IMR-90 (cell line): ENCODE results near the gene CDK5RAP2. TPM values are rescaled to one million over a fixed set of nuclear protein-coding genes. Genes with fewer than 3 reads are reported as not detected.
A peak's percentile ranks its signal among the peaks of the same experiment; 100 is the strongest.

Experiments used
- ATAC-seq: fragments of 200-7000 bp; cut with Tn5 transposase; 2 replicates; pipeline ENCODE4 v1.9.1; 2020; ENCODE audit warnings: low read depth, mild to moderate bottlenecking, moderate library complexity
- BruUV-seq: library from RNA; stranded (reverse); fragments of 400-500 nt; replicated peaks from 2 replicates; lab custom pipeline; 2021; lab: Mats Ljungman, UMichigan
- CTCF ChIA-PET: fragments of 300-600 bp; formaldehyde crosslinking; extraction: SDS; loops from one replicate; lab custom pipeline; 2021; ENCODE audit warnings: antibody characterized with exemption; lab: Yijun Ruan, JAX
- POLR2A ChIA-PET: fragments of 300-600 bp; sonication (Branson Sonifier 250); formaldehyde crosslinking; loops from one replicate; lab custom pipeline; 2022; ENCODE audit warnings: antibody characterized with exemption; ENCODE audit not compliant: unreplicated experiment; lab: Charles Lee
- DNase-seq: peaks from one replicate; pipeline ENCODE4 v3.0.0; 2013
- H2AFZ ChIP-seq: replicated peaks from 2 replicates; pipeline ENCODE3; 2013; ENCODE audit warnings: low read length, mild to moderate bottlenecking; ENCODE audit not compliant: poor library complexity
- H2AK5ac ChIP-seq: 2 replicates; pipeline ENCODE4 v1.6.1; 2013; ENCODE audit warnings: low read depth, low read length, inconsistent platforms
- H2AK9ac ChIP-seq: replicated peaks from 2 replicates; pipeline ENCODE3; 2013; ENCODE audit warnings: mild to moderate bottlenecking, low read depth, low read length, moderate library complexity; ENCODE audit not compliant: poor library complexity
- H2BK120ac ChIP-seq: 2 replicates; pipeline ENCODE4 v1.6.1; 2013; ENCODE audit warnings: low read depth, low read length, inconsistent platforms
- H2BK15ac ChIP-seq: 3 replicates; pipeline ENCODE4 v1.6.1; 2013; ENCODE audit warnings: low read depth, low read length, inconsistent platforms
- H2BK20ac ChIP-seq: 2 replicates; pipeline ENCODE4 v1.6.1; 2013; ENCODE audit warnings: low read depth, mild to moderate bottlenecking, inconsistent platforms, low read length, moderate library complexity
- H2BK5ac ChIP-seq: 2 replicates; pipeline ENCODE4 v1.6.1; 2013; ENCODE audit warnings: mild to moderate bottlenecking, low read depth, low read length, inconsistent platforms; ENCODE audit not compliant: poor library complexity, severe bottlenecking
- H3K14ac ChIP-seq: replicated peaks from 2 replicates; pipeline ENCODE4 v1.6.1; 2013; ENCODE audit warnings: low read depth, low read length, inconsistent platforms
- H3K18ac ChIP-seq: 2 replicates; pipeline ENCODE4 v1.6.1; 2013; ENCODE audit warnings: low read depth, low read length, control low read depth
- H3K23ac ChIP-seq: 2 replicates; pipeline ENCODE4 v1.6.1; 2013; ENCODE audit warnings: low read depth, low read length, inconsistent platforms
- H3K27ac ChIP-seq: 2 replicates; pipeline ENCODE4 v1.5.1; 2013; ENCODE audit warnings: mild to moderate bottlenecking, control low read depth, low read length; ENCODE audit not compliant: insufficient read depth
- H3K27me3 ChIP-seq: 2 replicates; pipeline ENCODE4 v1.6.1; 2013; ENCODE audit warnings: low read length; ENCODE audit not compliant: control insufficient read depth, insufficient read depth
- H3K36me3 ChIP-seq: 2 replicates; pipeline ENCODE4 v1.6.1; 2013; ENCODE audit warnings: low read length, mixed read lengths; ENCODE audit not compliant: control insufficient read depth, insufficient read depth
- H3K4ac ChIP-seq: 2 replicates; pipeline ENCODE4 v1.6.1; 2013; ENCODE audit warnings: low read depth, low read length, inconsistent platforms
- H3K4me1 ChIP-seq: 2 replicates; pipeline ENCODE4 v1.6.1; 2013; ENCODE audit warnings: low read length, mixed read lengths; ENCODE audit not compliant: control insufficient read depth, insufficient read depth
- H3K4me2 ChIP-seq: 2 replicates; pipeline ENCODE4 v1.6.1; 2013; ENCODE audit warnings: low read depth, mild to moderate bottlenecking, control low read depth, low read length, moderate library complexity
- H3K4me3 ChIP-seq: 2 replicates; pipeline ENCODE4 v1.5.1; 2013; ENCODE audit warnings: low read depth, mild to moderate bottlenecking, control low read depth, low read length, moderate library complexity; ENCODE audit not compliant: insufficient read depth
- H3K56ac ChIP-seq: 2 replicates; pipeline ENCODE4 v1.6.1; 2013; ENCODE audit warnings: low read length, inconsistent platforms; ENCODE audit not compliant: insufficient read depth; ENCODE audit errors: extremely low read depth
- H3K79me1 ChIP-seq, 2 experiments: 2 replicates each; pipeline ENCODE4 v1.6.1; 2013; ENCODE audit warnings: low read length in 2 of 2, inconsistent platforms in 1 of 2, low read depth in 1 of 2
- H3K9ac ChIP-seq: 2 replicates; pipeline ENCODE4 v1.6.1; 2013; ENCODE audit warnings: low read depth, low read length, control low read depth
- H3K9me1 ChIP-seq: 2 replicates; pipeline ENCODE4 v1.6.1; 2013; ENCODE audit warnings: low read length, inconsistent platforms; ENCODE audit not compliant: insufficient read depth
- H3K9me3 ChIP-seq: 2 replicates; pipeline ENCODE4 v1.6.1; 2013; ENCODE audit warnings: low read length; ENCODE audit not compliant: control insufficient read depth, insufficient read depth
- H4K20me1 ChIP-seq: 2 replicates; pipeline ENCODE4 v1.6.1; 2013; ENCODE audit warnings: low read length, inconsistent platforms; ENCODE audit not compliant: insufficient read depth
- H4K5ac ChIP-seq: 2 replicates; pipeline ENCODE4 v1.6.1; 2013; ENCODE audit warnings: mild to moderate bottlenecking, low read depth, low read length, control low read depth
- H4K8ac ChIP-seq, 2 experiments: 2 replicates each; pipeline ENCODE4 v1.6.1; 2013; ENCODE audit warnings: low read depth in 2 of 2, low read length in 2 of 2, control low read depth in 1 of 2, inconsistent platforms in 1 of 2
- H4K91ac ChIP-seq: 2 replicates; pipeline ENCODE4 v1.6.1; 2013; ENCODE audit warnings: low read depth, low read length, inconsistent platforms; ENCODE audit not compliant: insufficient read depth
- BHLHE40 ChIP-seq: fragments of 150-350 bp; IDR thresholded peaks from 2 replicates; pipeline ENCODE4 v1.6.1; 2016; ENCODE audit warnings: mild to moderate bottlenecking, low read depth, low read length
- NFE2L2 ChIP-seq: fragments of 150-350 bp; IDR thresholded peaks from 2 replicates; pipeline ENCODE4 v1.6.1; 2016; ENCODE audit warnings: low read depth, mild to moderate bottlenecking, low read length
- POLR2A ChIP-seq: IDR thresholded peaks from 2 replicates; pipeline ENCODE4 v1.6.1; 2012; ENCODE audit warnings: mild to moderate bottlenecking, low read depth, low read length
- RAD21 ChIP-seq: IDR thresholded peaks from 2 replicates; pipeline ENCODE4 v1.6.1; 2012; ENCODE audit warnings: low read length, improper control_type of control experiment
- RCOR1 ChIP-seq: IDR thresholded peaks from 2 replicates; pipeline ENCODE4 v1.6.1; 2012; ENCODE audit warnings: mild to moderate bottlenecking, low read length, improper control_type of control experiment; ENCODE audit not compliant: insufficient replicate concordance
- RFX5 ChIP-seq: IDR thresholded peaks from 2 replicates; pipeline ENCODE4 v1.8.0; 2012; ENCODE audit warnings: low read depth, mild to moderate bottlenecking, low read length, moderate library complexity
- SMC3 ChIP-seq: fragments of 150-350 bp; IDR thresholded peaks from 2 replicates; pipeline ENCODE4 v1.6.1; 2016; ENCODE audit warnings: low read depth, mild to moderate bottlenecking, antibody characterized with exemption, low read length, moderate library complexity
- WGBS, 2 experiments: methylation state at CpG; one replicate each; pipeline versions ENCODE4 v1.1.5 to v1.1.7; 2013; ENCODE audit warnings: missing lambda C conversion rate in 2 of 2; ENCODE audit not compliant: insufficient read length in 1 of 2; ENCODE audit errors: extremely low coverage in 2 of 2; 5-methylcytosine and 5-hydroxymethylcytosine counted together
- dilution Hi-C: fragments of 300-500 bp; cut with HindIII; formaldehyde crosslinking; loops from one replicate; pipeline ENCODE4 v1.14.3; 2018; ENCODE audit warnings: low sequenced_read_pairs; ENCODE audit not compliant: unreplicated experiment
- in situ Hi-C: fragments of 300-500 bp; cut with MboI; formaldehyde crosslinking; loops from 3 replicates; pipeline ENCODE4 v1.14.3; 2019; ENCODE audit warnings: low sequenced_read_pairs, inconsistent platforms, mixed read lengths
- intact Hi-C: fragments of 100-400 bp; cut with micrococcal nuclease; formaldehyde crosslinking; loops from 2 replicates; pipeline ENCODE4 v1.10.0; 2022
- polyA plus RNA-seq, 3 experiments: library from polyadenylated mRNA; depleted of rRNA; stranded (reverse); fragments of >200 nt; gene quantifications; 2 replicates each; pipeline ENCODE4 v1.2.3, GENCODE V29; 2012; ENCODE audit warnings: low replicate concordance in 1 of 3
- total RNA-seq: library from RNA; depleted of rRNA; stranded (reverse); fragments of >200 nt; gene quantifications from 2 replicates; pipeline ENCODE4 v1.2.3, GENCODE V29; 2012
- TF ChIP-seq, protein P1 (sequence below): fragments of 150-350 bp; IDR thresholded peaks from 2 replicates; pipeline ENCODE4 v1.6.1; 2016; ENCODE audit warnings: low read depth, mild to moderate bottlenecking, low read length, moderate library complexity, borderline replicate concordance
- TF ChIP-seq, protein P2 (sequence below): fragments of 150-350 bp; IDR thresholded peaks from 2 replicates; pipeline ENCODE4 v1.6.1; 2017; ENCODE audit warnings: mild to moderate bottlenecking, antibody characterized with exemption, low read length, low read depth
- TF ChIP-seq, protein P3 (sequence below): conservative IDR thresholded peaks from 2 replicates; pipeline ENCODE4 v1.5.1; 2012; ENCODE audit warnings: mild to moderate bottlenecking, low read depth, low read length, improper control_type of control experiment

The CDK5RAP2 gene
- total and polyA plus RNA-seq, 2 of the 4 experiments (the other 2 are of a cell fraction): 29.5 to 31.7 TPM

DNA sequence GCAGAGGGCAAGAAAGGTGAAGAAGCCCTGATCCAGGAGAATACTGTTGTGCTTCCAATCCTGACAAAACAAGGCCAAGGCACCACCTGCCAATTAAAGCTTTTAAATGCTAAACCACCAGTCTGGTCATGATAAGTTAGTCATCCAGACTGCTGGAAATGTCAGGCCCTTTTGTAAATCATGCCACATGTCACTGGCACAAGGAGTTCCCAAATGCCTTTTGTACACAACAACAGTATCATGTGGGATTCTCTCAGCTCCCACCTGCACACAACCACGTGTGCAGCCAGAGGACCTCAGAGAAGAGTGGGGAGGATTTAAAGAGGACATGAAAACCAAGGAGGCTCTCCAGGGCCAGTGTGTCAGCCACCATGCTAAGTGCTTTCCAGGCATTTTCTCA lies 99.3 kb downstream of the CDK5RAP2 start:
- Histone ChIP-seq H3K79me1 (peaks cover 4 to 15% of the 10 kb centered on the region in 2 experiments; a peak in 1 of 4 replicates), H2BK5ac (no peak overlapping the region), H3K36me3 (peaks cover 1% of the 10 kb centered on the region; the same call in 1 of the 2 replicates), H4K8ac (no peak overlapping the region), H3K9me3 (no peaks in the 10 kb centered on the region), H2BK15ac (no peak overlapping the region), H4K20me1 (no peaks in the 10 kb centered on the region; the same call in 1 of the 2 replicates), H3K18ac (no peak overlapping the region), H2BK20ac (no peak overlapping the region), H2AFZ (no peak overlapping the region), H3K23ac (no peak overlapping the region), H3K9me1 (peaks cover 6% of the 10 kb centered on the region), H3K4me3 (no peak overlapping the region), H3K9ac (no peak overlapping the region), H3K56ac (no peak overlapping the region), H3K27me3 (no peaks in the 10 kb centered on the region), H3K14ac (0 out of 2 replicates have a peak overlapping the region, but pooled peaks have one; percentile 26), H3K27ac (no peak overlapping the region), H3K4me2 (no peak overlapping the region), H2AK5ac (no peak overlapping the region), H2BK120ac (no peak overlapping the region), H3K4ac (no peak overlapping the region), H2AK9ac (no peak overlapping the region), H4K5ac (no peak overlapping the region), H4K91ac (no peak overlapping the region), H3K4me1 (peaks cover 6% of the 10 kb centered on the region)
- ATAC-seq: no peak
- ChIA-PET CTCF (no interaction called here), POLR2A (no interaction called here)
- BruUV-seq: no TSS peak
- dilution Hi-C loops (no loop called here), intact Hi-C loops (no loop called here), in situ Hi-C loops (no loop called here)
- TF ChIP-seq, protein P1, sequence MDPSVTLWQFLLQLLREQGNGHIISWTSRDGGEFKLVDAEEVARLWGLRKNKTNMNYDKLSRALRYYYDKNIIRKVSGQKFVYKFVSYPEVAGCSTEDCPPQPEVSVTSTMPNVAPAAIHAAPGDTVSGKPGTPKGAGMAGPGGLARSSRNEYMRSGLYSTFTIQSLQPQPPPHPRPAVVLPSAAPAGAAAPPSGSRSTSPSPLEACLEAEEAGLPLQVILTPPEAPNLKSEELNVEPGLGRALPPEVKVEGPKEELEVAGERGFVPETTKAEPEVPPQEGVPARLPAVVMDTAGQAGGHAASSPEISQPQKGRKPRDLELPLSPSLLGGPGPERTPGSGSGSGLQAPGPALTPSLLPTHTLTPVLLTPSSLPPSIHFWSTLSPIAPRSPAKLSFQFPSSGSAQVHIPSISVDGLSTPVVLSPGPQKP: no peak
- no peak for TF ChIP-seq RAD21
- no peak for TF ChIP-seq NFE2L2
- TF ChIP-seq, protein P2, sequence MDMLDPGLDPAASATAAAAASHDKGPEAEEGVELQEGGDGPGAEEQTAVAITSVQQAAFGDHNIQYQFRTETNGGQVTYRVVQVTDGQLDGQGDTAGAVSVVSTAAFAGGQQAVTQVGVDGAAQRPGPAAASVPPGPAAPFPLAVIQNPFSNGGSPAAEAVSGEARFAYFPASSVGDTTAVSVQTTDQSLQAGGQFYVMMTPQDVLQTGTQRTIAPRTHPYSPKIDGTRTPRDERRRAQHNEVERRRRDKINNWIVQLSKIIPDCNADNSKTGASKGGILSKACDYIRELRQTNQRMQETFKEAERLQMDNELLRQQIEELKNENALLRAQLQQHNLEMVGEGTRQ: no peak
- TF ChIP-seq SMC3: no peak
- TF ChIP-seq, protein P3, sequence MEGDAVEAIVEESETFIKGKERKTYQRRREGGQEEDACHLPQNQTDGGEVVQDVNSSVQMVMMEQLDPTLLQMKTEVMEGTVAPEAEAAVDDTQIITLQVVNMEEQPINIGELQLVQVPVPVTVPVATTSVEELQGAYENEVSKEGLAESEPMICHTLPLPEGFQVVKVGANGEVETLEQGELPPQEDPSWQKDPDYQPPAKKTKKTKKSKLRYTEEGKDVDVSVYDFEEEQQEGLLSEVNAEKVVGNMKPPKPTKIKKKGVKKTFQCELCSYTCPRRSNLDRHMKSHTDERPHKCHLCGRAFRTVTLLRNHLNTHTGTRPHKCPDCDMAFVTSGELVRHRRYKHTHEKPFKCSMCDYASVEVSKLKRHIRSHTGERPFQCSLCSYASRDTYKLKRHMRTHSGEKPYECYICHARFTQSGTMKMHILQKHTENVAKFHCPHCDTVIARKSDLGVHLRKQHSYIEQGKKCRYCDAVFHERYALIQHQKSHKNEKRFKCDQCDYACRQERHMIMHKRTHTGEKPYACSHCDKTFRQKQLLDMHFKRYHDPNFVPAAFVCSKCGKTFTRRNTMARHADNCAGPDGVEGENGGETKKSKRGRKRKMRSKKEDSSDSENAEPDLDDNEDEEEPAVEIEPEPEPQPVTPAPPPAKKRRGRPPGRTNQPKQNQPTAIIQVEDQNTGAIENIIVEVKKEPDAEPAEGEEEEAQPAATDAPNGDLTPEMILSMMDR: no peak
- no peak for TF ChIP-seq RCOR1
- TF ChIP-seq RFX5: no peak
- no peak for TF ChIP-seq BHLHE40
- TF ChIP-seq POLR2A: no peak
- WGBS, 2 experiments: no CpG with 5 or more reads among the region's 1 CpG
- no peak for DNase-seq
